B cell (primary cell): ENCODE results near the gene ZCCHC7. TPM values are rescaled to one million over a fixed set of nuclear protein-coding genes. Genes with fewer than 3 reads are reported as not detected.
A peak's percentile ranks its signal among the peaks of the same experiment; 100 is the strongest.

Experiments
- ATAC-seq: fragments of 200-7000 bp; cut with Tn5 transposase; one replicate; pipeline ENCODE4 v1.10.0; 2021; ENCODE audit warnings: low read depth, mild to moderate bottlenecking, moderate number of reproducible peaks, moderate library complexity
- CTCF ChIA-PET: fragments of 350-600 bp; sonication (Branson Sonifier 250); formaldehyde crosslinking; loops from one replicate; lab custom pipeline; 2021; ENCODE audit warnings: antibody characterized with exemption, inconsistent platforms; lab: Charles Lee
- POLR2A ChIA-PET: fragments of 350-600 bp; sonication (Branson Sonifier 250); formaldehyde crosslinking; loops from one replicate; lab custom pipeline; 2021; ENCODE audit warnings: antibody characterized with exemption; lab: Charles Lee
- DNase-seq: peaks from one replicate; pipeline ENCODE4 v3.0.0; 2013
- H2AFZ ChIP-seq: 2 replicates; pipeline ENCODE4 v1.6.1; 2012; ENCODE audit warnings: mild to moderate bottlenecking, low read depth, low read length; ENCODE audit not compliant: insufficient read depth, poor library complexity, severe bottlenecking
- H3K27ac ChIP-seq, 2 donors: 1 replicate in 1 of 2; 2 replicates in 1 of 2; pipeline ENCODE4 v1.5.1; 2012 to 2013; ENCODE audit warnings: low read length in 2 of 2, mild to moderate bottlenecking in 2 of 2, moderate library complexity in 1 of 2
- H3K27me3 ChIP-seq, 4 experiments: fragments of 200-600 bp in 1 of 4; sonication (generic) in 1 of 4; replicated peaks in 1 of 4; 1 replicate in 2 of 4; 2 replicates in 2 of 4; pipeline versions ENCODE4 v1.6.1 to v1.7.0; 2013 to 2016; ENCODE audit warnings: low read length in 3 of 4, mild to moderate bottlenecking in 2 of 4, mixed read lengths in 1 of 4, moderate library complexity in 1 of 4; ENCODE audit not compliant: insufficient read depth in 4 of 4, control insufficient read depth in 3 of 4; ENCODE audit errors: control extremely low read depth in 1 of 4
- H3K36me3 ChIP-seq, 2 experiments: replicated peaks in 1 of 2; 1 replicate in 1 of 2; 2 replicates in 1 of 2; pipeline versions ENCODE4 v1.6.1 to v1.7.1; 2013; ENCODE audit warnings: low read length in 1 of 2; ENCODE audit not compliant: insufficient read depth in 2 of 2, control insufficient read depth in 1 of 2; ENCODE audit errors: control extremely low read depth in 1 of 2, extremely low read depth in 1 of 2
- H3K4me1 ChIP-seq, 2 donors: fragments of 200-600 bp in 1 of 2; sonication (generic) in 1 of 2; 1 replicate in 1 of 2; 2 replicates in 1 of 2; pipeline versions ENCODE4 v1.5.1 to v1.6.1; 2013 to 2017; ENCODE audit warnings: low read length in 2 of 2; ENCODE audit not compliant: control insufficient read depth in 2 of 2, insufficient read depth in 2 of 2
- H3K4me2 ChIP-seq: replicated peaks from 2 replicates; pipeline ENCODE3; 2012; ENCODE audit warnings: mild to moderate bottlenecking, low read depth, low read length; ENCODE audit not compliant: poor library complexity, severe bottlenecking
- H3K4me3 ChIP-seq, 5 experiments: fragments of 200-600 bp in 1 of 5; sonication (generic) in 1 of 5; 1 replicate in 3 of 5; 2 replicates in 2 of 5; pipeline versions ENCODE4 v1.5.1 to v1.7.0; 2011 to 2016; ENCODE audit warnings: low read length in 4 of 5, mild to moderate bottlenecking in 4 of 5, low read depth in 2 of 5, control low read depth in 1 of 5, moderate library complexity in 1 of 5; ENCODE audit not compliant: insufficient read depth in 1 of 5; ENCODE audit errors: control extremely low read depth in 1 of 5, extremely low read depth in 1 of 5
- H3K79me2 ChIP-seq: fragments of 200-600 bp; sonication (generic); one replicate; pipeline ENCODE4 v1.6.0; 2016; ENCODE audit warnings: low read length; ENCODE audit not compliant: control insufficient read depth, insufficient read depth
- H3K9ac ChIP-seq: fragments of 200-600 bp; sonication (generic); 2 replicates; pipeline ENCODE4 v1.6.1; 2017; ENCODE audit warnings: mild to moderate bottlenecking, low read length, moderate library complexity
- H3K9me3 ChIP-seq, 3 donors: one replicate each; pipeline versions ENCODE4 v1.6.1 to v1.7.1; 2013; ENCODE audit warnings: low read length in 2 of 3; ENCODE audit not compliant: control insufficient read depth in 2 of 3, insufficient read depth in 1 of 3; ENCODE audit errors: control extremely low read depth in 1 of 3
- H4K20me1 ChIP-seq: 2 replicates; pipeline ENCODE4 v1.6.0; 2012; ENCODE audit warnings: mild to moderate bottlenecking, low read length; ENCODE audit not compliant: insufficient read depth, control insufficient read depth, poor library complexity, severe bottlenecking
- H3K27ac Mint-ChIP-seq: one replicate; pipeline ENCODE4 v1.8.0; 2021; ENCODE audit warnings: mixed read lengths
- H3K27me3 Mint-ChIP-seq: one replicate; pipeline ENCODE4 v1.8.0; 2021; ENCODE audit warnings: mixed read lengths
- H3K4me1 Mint-ChIP-seq: one replicate; pipeline ENCODE4 v1.8.0; 2021; ENCODE audit warnings: mixed read lengths
- H3K4me3 Mint-ChIP-seq: one replicate; pipeline ENCODE4 v1.8.0; 2021; ENCODE audit warnings: mixed read lengths
- H3K9me3 Mint-ChIP-seq: one replicate; pipeline ENCODE4 v1.8.0; 2022; ENCODE audit warnings: mixed read lengths; ENCODE audit not compliant: insufficient read depth
- EZH2 ChIP-seq: IDR thresholded peaks from 2 replicates; pipeline ENCODE4 v1.6.1; 2012; ENCODE audit warnings: borderline replicate concordance, low read depth, mild to moderate bottlenecking, moderate library complexity, low read length; ENCODE audit not compliant: insufficient read depth, poor library complexity, severe bottlenecking
- WGBS: methylation state at CpG from one replicate; pipeline ENCODE4 v1.1.5; 2013; ENCODE audit warnings: missing lambda C conversion rate; ENCODE audit not compliant: insufficient coverage; 5-methylcytosine and 5-hydroxymethylcytosine counted together
- intact Hi-C: fragments of 100-400 bp; cut with micrococcal nuclease; formaldehyde crosslinking; loops from one replicate; pipeline ENCODE4 v1.10.0; 2022
- polyA plus RNA-seq: library from polyadenylated mRNA; depleted of rRNA; stranded (reverse); fragments of >200 nt; gene quantifications from 2 replicates; pipeline ENCODE4 v1.2.3, GENCODE V29; 2012
- total RNA-seq, 2 donors: library from RNA; stranded (reverse); fragments of 120-200 nt in 1 of 2; gene quantifications; 1 replicate in 1 of 2; 2 replicates in 1 of 2; pipeline versions ENCODE4 v1.2.3 to v1.2.4, GENCODE V29; 2013 to 2022
- TF ChIP-seq, protein P1 (sequence below): fragments of 200-600 bp; IDR thresholded peaks from one replicate; pipeline ENCODE4 v1.8.0; 2022; ENCODE audit warnings: antibody characterized with exemption, mild to moderate bottlenecking

ZCCHC7 gene
- total and polyA plus RNA-seq, 2 donors (not counting 1 experiment from before 2014, with no cell fraction given), result 56.3 to 83.5 TPM

DNA sequence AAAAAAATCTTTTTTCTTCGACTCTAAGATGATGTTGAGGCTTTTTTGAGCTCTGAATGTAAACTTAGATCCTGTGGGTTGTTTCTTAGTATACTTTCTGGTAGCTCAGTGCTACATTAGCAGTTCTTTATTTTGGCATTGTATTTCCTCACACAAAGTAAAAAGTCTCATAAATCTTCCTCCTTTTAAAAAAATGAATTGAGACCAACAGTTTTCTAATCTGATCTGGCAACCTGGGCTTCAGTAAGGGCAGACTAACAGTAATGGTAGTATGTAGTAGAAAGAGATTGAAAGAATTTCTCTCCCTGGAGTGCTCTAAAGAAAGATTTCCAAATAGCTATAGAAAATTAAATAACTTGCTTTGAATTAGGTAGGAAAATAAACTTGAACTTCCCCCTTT, 31.4 kb downstream of the ZCCHC7 start:
- WGBS, result 20% methylated on average over 1 of the region's 1 CpG
- Histone ChIP-seq H3K4me2 (no peak overlapping the region), H4K20me1 (no peaks in the 10 kb centered on the region), H3K9me3 (peaks cover 0 to 4% (median 0%) of the 10 kb centered on the region in 3 donors), H3K4me1 (peaks cover 3 to 28% of the 10 kb centered on the region in 2 donors), H3K27ac (no peak overlapping the region), H3K9ac (no peak overlapping the region), H3K4me3 (no peak overlapping the region), H3K36me3 (peaks cover 9 to 27% of the 10 kb centered on the region in 2 experiments), H3K27me3 (no peaks in the 10 kb centered on the region), H2AFZ (no peak overlapping the region), H3K79me2 (peaks cover 93% of the 10 kb centered on the region)
- ChIA-PET CTCF (no interaction called here), POLR2A (interaction anchor here (0.6 kb wide), 1 partner anchor 88 kb away, joined by 5 read pairs; no protein-coding TSS in a partner anchor)
- DNase-seq, result no peak
- Mint-ChIP-seq H3K27me3 (no peaks in the 10 kb centered on the region), H3K9me3 (no peaks in the 10 kb centered on the region), H3K4me3 (no peak overlapping the region), H3K27ac (no peak overlapping the region), H3K4me1 (peaks cover 37% of the 10 kb centered on the region)
- TF ChIP-seq, protein P1, sequence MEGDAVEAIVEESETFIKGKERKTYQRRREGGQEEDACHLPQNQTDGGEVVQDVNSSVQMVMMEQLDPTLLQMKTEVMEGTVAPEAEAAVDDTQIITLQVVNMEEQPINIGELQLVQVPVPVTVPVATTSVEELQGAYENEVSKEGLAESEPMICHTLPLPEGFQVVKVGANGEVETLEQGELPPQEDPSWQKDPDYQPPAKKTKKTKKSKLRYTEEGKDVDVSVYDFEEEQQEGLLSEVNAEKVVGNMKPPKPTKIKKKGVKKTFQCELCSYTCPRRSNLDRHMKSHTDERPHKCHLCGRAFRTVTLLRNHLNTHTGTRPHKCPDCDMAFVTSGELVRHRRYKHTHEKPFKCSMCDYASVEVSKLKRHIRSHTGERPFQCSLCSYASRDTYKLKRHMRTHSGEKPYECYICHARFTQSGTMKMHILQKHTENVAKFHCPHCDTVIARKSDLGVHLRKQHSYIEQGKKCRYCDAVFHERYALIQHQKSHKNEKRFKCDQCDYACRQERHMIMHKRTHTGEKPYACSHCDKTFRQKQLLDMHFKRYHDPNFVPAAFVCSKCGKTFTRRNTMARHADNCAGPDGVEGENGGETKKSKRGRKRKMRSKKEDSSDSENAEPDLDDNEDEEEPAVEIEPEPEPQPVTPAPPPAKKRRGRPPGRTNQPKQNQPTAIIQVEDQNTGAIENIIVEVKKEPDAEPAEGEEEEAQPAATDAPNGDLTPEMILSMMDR, result no peak
- no peak for TF ChIP-seq EZH2
- intact Hi-C loops, result no loop called here
- ATAC-seq, result no peak

DNA sequence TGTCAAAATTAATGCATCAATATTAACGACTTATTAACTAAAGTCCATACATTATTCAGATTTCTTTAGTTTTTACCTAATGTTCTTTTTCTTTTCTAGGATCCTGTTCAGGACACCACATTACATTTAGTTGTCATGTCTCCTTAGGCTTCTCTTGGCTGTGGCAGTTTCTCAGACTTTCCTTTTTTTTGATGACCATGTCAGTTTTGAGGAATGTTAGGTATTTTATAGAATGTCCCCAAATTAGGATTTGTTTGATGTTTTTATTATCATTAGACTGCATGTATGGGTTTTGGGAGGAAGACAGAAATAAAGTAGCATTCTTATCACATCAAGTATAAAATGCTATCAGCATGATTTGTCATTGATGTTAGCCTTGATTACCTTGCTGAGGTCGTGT, 32.0 kb downstream of the ZCCHC7 start:
- intact Hi-C loops, result no loop called here
- POLR2A ChIA-PET, result no interaction called here
- Histone ChIP-seq H2AFZ (no peak overlapping the region), H3K4me1 (peaks cover 8 to 28% of the 10 kb centered on the region in 2 donors), H3K79me2 (peaks cover 93% of the 10 kb centered on the region), H3K9me3 (peaks cover 0 to 4% (median 0%) of the 10 kb centered on the region in 3 donors), H3K9ac (no peak overlapping the region), H3K4me3 (no peak overlapping the region), H3K4me2 (no peak overlapping the region), H3K27ac (no peak overlapping the region), H3K27me3 (no peaks in the 10 kb centered on the region), H3K36me3 (peaks cover 9 to 27% of the 10 kb centered on the region in 2 experiments), H4K20me1 (no peaks in the 10 kb centered on the region)
- no peak for ATAC-seq
- no peak for DNase-seq
- CTCF ChIA-PET, result no interaction called here
- TF ChIP-seq, protein P1, result no peak
- no peak for TF ChIP-seq EZH2
- Mint-ChIP-seq H3K4me3 (no peak overlapping the region), H3K4me1 (peaks cover 39% of the 10 kb centered on the region), H3K27me3 (no peaks in the 10 kb centered on the region), H3K9me3 (no peaks in the 10 kb centered on the region), H3K27ac (peak overlapping the region; percentile 53)
- WGBS, result no CpG with 5 or more reads among the region's 2 CpGs
